ENCODE data around the gene RPTOR.

The RPTOR gene

DNA sequence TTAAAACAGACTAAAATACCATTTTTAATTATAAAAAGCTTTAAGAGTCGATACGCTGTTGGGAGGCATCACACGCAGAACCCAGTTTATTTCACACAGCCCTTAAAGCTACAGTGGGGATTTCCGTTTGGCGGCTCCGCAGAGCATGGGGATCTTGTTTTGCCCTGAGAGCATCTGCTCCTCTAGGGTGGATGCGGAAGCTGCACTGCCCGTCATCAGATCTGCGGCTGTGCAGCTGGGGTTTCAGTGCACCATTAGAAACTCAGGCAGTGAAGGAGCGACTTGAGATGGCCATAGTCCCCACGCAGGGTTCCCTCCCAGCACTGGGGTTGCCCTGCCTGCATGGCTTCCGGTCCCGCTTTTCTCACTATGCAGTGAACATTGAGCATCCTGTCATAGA lies 384.8 kb downstream of the RPTOR start:
- DNase-seq (ENCODE audit: low spot score): no peak

DNA sequence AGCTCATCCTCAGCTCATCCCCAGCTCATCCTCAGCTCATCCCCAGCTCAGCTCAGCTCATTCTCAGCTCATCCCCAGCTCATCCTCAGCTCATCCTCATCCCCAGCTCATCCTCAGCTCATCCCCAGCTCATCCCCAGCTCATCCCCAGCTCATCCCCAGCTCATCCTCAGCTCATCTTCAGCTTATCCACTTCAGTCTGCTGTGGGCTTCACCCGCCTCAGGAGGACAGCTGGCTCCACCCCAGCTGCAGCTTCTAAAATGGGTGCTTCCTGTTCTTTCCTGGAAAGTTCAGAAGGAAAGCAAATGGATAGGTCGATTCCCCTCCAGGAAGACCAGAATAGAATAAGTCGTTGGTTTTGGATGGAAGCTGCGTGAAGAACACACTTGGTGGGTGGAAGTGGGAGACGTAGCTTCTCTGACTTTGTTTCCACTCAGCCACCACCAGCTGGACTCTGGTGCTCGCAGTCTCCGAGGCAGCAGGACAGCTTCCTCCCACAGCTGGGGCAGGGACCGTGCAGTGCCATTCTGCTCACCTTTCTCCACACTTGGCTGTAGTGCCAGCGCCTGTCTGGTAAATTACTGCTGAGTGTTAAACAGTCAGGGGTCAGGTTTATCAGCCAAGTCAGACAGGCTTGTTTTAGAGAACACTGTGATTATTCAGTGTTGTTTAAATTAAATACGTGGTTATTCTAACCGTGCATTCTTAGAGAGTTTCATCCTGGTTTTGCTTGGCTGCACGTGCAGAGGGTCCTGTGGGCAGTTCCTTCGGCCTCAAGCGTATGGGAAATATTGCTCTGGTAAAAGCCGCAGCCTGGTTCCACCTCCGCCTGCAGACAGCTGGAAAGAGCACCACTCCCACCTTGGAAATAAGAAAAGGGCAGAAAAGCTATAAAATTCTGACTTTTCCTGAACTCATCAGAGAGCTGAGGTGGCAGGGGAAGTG lies 386.0 kb downstream of the RPTOR start:
- DNase-seq (ENCODE audit: low spot score): no peak

DNA sequence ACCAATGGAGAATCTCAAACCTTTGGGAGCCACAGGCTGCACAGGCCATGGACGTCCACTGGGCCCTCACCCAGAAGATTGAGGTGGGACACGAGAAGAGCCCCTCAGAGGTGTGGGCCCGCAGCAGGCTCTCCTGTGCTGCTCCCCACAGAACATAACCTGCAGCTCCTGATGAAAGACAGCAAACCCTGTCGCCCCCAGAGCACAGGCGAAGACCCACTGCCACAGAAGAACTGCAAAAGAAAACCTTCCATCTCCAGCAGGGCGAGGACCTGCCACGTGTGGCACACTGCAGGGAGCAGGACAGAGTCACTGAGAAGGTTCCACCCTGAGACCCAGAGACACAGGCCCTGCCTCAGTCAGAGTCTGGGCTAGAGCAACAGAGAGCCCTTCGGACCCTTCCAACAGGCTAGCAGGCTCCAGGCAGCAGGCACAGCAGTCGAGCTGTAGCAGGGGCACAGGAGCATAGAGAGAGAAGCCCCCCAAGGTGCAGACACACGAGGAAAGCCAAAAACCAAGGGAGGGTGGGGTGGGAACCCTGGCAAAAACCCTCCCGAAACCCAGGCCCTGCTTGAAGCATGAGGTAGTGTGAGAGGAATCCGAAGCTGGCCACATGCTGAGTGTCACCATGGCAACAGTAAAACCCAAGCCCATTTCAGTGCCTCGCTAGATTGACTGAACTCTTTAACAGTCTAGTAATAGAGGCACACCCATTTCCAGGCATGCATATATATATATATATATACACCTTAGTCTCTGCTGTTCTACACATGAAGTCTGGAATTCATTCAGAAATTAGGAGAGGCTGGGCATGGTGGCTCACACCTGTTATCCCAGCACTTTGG lies 387.0 kb downstream of the RPTOR start:
- peak; percentile 93 for DNase-seq (ENCODE audit: low spot score)

DNA sequence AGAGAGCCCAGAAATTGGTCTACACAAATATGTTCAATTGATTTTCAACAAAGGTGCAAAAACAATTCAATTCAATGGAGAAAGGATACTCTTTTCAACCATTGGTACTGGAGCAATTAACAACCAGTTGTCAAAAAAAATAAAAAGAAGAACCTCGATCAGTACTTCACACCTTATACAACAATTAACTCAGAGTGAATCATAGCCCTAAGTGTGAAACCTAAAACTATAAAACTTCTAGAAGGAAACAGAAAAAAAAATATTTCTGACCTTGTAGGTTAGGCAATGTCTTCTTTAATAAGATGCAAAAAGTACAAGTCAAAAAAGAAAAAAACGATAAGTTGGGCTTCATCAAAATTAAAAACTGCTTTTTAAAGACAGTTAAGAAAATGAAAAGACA lies 390.9 kb downstream of the RPTOR start:
- no peak for DNase-seq (ENCODE audit: low spot score)

DNA sequence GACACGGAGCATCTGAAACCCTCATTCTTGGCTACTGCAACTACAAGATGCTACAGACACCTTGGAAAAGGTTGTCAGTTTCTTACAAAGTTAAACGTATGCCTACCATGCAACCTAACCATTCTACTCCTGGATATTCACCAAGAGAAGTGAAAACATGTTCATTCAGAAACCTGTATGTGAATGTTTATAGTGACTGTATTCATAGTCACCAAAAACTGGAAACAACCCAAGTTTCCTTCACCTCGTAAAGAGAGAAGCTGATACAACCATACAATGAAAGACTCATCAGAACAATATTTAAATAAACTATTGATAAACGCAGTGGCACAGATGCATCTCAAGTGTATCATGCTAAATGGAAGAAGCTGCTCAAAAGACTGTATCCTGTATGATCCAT lies 391.6 kb downstream of the RPTOR start:
- no peak for DNase-seq (ENCODE audit: low spot score)

DNA sequence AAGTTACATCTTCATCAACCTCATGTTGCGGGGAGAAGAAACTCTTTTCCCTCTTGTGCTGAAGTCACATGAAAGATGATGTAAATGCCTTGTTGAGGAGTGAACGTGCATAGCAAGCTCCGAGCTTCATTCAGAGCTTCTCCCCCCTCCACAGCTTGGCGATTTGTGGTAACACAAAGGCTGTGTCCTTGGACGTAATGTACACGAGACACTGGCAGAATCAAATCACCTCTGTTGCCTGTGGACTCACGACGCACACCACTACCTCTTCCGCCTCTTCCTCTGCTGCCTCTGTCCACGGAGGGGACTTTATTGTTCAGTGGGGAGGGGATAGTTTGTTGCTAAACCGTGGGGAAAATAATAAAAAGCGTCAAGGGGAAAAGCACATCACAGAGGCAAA lies 392.1 kb downstream of the RPTOR start:
- no peak for DNase-seq (ENCODE audit: low spot score)

DNA sequence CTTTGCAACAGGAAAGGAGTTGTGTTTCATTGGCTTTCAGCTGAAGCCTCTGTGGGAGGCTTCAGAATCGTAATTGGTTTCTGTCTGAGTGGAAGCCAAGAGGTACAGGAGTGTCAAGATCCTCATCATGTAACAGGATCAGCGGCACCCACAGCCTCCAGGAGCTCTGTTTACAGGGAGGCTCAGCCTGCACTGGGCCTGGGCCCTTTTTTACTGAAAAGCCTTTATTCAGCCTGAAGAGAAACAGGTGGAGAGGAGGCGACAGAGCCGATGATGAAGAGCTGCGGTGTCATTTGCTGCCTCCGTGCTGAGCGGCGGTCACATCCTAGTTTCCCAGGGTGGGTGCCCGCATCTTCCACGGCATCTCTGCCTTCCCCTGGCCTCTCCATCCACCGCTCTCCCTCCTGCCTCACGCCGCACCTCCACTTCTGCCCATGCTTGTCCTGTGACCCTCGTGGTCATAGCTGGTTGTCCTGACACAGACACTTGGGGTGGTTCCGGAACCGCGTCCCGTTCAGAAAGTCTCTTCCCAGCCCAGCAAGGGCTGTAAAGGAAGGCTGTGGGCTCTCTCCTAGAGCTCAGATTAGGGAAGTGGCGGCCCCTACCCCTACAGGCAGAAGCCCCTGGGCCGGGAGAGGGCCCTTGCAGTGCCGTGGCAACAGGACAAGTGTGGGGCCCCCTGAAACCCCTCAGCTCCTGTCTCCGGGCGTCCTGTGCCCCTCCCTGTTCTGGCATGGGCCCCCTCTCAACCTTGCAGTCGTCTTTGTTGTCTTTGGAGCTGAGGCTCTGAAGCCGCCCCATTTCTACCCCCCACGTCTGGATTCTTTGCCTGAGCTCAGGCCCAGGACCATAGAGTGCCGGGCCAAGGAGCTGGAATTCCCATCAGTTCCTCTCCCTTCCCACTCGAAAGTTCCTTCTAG lies 393.1 kb downstream of the RPTOR start:
- DNase-seq (ENCODE audit: low spot score): no peak

DNA sequence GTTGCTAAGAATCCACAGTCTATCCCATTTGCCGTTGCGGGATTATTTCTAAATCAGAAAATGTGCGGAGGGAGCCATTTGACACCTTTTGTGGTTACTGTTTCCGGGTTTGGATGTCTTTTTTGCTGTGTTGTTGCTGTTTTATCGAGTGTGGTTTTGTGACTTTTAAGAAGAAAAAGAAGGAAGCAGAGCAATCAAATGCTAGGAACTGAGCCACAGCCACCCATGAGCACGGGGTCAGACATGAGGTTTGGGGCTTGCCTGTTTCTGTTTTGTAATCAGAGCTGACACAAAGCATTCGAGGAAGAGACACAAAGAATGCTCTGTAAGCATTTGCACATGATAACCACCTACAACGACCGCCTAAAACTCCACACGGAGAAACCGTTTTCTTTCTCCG lies 393.9 kb downstream of the RPTOR start:
- no peak for DNase-seq (ENCODE audit: low spot score)

DNA sequence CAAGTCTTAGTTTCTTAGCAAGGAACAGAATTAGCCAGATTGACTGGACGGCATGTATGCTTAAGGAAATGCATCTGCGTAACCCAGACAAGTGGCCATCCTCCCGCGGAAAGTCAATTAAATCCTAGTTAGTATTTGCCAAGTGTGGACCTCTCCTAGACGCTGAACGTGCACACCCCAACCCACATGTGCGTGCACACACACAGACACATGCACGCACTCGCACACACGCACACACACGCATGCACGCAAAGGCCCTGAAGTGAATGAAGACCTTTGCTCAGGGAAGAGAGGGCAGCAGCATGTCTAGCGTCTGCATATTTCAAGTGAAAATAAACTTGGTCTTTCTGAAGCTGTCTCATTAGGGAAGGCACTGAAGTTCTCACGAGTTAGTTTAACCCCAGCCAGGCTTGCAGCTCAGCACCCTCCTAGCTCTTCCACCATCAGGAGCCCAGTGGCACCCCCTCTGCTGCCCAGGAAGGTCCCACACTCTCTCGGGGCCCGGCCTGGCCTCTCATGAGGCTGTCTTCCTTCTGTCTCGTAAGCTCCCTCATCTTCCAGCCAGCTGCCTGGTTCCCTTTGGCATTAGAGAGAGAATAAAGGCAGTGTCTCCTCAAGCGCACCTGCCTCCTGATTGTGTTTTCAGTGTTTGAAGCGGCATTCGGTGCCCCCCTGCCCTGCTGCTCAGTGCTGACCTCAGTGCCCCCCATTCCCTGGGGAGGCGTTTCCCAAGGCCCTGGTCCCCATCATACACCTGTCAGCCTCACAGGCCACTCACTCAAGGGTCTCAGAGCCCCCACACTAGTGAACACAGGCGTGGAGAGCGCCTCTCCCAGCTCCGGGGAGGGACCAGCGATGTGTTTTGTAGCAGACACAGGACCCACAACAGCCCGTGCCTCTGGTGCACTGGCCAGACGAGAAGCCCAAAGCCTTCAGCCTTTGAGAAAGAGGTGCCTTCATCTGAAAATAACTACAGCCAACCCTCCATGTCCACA lies 394.8 kb downstream of the RPTOR start:
- DNase-seq (ENCODE audit: low spot score): no peak

DNA sequence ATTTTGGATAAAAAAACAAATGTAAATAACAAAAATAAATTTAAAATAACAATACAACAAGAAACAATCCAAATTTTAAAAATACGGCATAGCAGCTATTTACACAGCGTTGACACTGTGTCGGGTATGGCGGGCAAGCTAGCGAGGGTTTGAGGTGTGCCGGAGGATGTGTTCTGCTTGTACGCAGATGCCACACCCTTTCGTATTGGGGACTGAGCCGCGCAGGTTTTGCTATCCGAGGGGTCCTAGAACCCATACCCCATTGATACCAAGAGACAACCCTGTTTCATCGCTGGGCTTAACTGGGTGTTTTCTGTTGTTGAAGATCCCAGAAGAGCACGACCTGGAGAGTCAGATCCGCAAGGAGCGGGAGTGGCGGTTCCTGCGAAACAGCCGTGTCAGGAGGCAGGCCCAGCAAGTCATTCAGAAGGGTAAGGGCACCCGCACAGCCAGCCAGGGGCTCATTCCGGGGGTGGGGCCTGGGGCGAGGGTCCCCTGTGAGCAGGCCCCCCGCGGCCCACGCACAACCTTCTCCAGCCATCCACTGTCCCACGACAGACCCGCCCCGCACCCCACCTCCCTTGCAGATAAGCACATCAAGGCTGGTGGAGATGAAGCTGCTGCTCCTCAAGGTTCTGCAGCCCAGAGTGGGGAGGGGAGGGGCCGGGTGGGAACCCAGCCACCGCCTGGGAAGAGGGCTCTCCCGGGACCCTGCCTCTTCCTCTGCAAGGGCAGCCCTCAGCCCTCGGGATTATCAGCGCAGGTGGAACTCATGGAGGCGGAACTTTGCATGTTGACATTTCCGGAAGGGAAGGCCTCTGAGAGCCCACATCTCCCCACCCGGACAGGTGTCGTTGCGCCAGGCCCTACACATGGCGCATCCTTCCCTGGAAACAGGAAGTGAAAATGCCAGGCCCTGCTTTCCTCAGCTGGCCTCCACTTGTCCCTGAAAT lies 395.8 kb downstream of the RPTOR start:
- no peak for DNase-seq (ENCODE audit: low spot score)

DNA sequence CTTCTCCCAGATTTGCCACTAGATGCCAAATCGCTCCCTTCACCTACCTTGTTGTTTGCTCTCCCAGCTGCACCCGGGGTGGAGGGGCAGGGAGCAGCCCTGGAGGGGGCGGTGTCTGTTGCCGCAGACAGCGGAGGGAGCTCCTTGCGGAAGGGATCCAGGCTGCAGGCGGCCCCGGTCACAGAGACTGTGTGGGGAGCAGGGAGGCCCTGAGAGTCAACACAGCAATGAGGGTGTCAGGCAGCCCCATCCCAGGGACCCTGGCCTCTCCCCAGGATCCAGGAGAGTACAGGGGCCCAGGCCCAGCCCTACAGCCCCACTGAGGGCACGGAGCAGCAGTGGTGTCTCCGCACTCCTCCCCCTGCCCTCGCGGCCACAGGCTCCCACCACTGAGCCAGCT lies 396.5 kb downstream of the RPTOR start:
- DNase-seq (ENCODE audit: low spot score): no peak

DNA sequence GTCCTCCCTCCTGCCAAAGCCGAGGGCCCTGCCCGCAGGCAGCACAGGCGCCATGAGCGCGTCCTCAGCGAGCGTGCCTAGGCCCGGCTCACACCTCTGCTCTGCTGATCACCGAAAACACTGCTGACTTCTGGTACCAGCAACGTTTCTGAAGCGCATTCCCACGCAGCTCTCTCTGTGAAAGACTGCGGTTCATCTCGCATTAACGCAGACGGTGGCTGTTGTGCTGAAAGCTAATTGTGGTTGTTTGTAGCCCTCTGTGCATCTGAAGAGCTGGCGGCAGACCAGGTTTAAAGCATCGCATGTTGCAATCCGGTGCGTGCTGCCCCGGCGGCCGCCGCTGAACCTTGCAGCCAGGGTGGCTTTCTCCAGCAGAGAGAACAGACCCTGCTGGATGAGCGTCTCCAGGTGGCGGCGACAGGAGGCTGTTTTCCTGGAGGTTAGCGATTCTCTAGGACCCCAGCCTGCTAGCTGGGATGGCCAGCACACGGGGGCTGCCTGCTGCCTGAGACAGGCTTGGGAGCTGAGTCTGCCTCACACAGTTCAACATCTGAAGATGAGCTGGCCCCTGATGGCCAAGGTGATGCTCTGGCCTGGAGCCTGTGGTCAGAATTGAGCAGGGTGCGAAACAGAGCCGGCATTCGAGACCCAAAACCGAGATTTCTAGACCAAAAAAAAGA lies 397.2 kb downstream of the RPTOR start:
- DNase-seq (ENCODE audit: low spot score): no peak

DNA sequence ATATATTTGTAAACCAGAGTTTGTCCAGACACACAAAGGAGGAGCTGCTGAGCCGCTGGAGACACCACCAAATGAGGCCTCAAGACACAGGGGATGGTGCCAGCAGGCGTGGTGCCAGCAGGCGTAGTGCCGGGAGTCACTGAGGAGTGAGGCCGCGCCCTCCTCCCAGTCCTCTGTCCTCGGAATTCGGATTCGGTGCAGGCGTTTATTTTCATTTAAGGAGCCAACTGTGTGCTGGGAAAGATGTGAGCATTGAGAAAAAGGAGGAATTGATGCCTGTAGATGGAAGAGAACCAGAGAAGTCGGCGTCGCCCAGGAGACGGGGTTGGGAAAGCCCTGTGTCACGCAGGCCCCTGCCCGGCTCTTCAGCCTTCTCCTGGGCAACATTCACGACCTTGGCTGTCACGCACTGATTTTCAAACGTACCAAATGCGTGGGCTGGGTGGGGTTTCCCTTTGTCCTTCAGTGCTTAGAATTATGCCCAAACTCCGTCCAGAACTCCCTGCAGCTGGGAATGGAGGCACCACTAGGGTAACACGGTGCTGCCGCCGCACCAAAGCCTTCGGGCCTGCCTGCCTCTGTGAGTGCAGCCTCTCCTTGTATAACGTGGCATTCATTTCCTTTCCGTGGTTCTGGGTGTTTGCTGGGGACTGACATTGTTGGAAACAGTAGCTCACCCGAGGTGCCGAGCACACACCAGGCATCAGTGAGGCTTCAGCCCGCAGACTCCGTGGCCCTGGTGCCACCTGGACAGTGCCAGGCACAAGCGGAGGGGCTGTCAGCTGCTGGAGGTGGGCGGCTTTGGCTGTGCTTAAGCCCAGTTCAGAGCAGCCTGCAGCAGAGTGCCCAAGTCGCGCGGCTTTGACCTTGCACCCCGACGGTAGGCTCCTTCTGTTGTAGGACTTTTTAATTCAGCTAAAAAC lies 398.0 kb downstream of the RPTOR start:
- DNase-seq (ENCODE audit: low spot score): peak; percentile 94

DNA sequence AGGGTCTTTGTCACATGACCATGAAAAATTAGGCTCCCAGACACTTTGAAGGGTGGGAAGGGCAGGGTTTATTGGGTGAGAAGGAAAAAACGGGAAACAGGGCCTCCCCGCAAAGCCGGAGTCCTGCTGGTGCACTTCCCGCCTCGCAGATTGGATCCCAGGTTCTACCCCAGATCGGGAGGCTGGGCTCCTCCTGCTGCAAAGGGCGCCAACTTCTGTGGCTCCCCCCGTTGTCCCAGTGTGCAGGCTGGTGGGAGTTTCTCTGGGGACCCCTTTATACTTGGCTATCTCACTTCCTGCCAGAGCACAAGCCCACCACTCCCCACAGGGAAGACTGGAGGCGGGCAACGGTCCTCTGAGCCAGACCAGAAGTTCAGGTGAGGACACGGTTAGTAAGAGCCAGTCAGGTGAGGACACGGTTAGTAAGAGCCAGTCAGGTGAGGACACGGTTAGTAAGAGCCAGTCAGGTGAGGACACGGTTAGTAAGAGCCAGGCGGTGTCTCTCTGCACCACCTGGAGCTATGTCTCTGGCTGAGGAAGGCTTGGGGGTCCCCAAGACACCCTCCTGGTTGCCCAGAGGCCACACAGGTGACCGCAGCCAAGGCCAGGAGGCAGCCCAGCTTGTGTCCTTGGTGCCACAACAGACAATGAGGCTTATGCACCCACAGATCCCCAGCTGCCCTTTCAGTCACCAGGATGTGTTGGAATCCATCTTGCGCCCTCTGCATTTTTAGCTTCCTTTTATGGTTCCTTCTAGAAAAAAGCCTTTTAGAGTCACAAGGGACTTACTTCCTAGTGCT lies 398.9 kb downstream of the RPTOR start:
- no peak for DNase-seq (ENCODE audit: low spot score)

DNA sequence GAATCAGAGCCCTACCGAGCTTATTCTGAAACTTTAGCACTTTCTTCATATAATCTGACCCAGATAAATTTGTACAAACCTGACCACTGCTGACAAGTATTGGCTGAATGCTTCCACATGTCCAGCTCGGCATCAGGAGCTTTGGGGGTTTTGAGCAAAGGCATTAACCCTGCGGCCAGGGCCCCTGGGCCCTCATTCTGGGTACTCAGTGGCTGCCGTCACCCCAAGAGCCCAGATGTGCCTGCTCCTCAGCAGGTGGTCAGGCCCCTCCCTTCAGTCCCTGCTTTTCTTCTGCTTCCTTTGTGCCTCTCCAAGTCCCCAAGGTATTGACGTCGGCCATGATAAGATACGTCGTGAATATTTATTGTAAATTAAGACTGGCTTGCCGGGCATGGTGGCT lies 399.7 kb downstream of the RPTOR start:
- no peak for DNase-seq (ENCODE audit: low spot score)

DNA sequence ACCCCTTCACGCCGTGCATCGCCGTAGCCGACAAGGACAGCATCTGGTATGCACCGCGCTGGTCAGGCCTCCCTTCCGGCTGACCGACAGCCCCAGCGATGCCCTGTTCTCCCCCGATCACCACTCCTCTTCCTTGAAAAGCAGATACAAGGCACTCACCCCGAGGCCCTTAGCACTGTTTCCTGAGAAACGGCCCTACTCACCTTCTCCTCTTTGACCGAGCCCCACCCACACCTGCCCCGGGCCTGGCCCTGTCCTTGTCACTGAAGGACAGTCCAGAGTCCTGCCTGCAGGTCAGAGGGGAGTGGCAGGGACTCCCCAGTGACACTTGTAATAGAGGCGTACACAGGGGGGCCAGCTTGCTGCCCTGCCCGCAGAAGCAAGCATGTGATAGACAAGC lies 401.1 kb downstream of the RPTOR start:
- no peak for DNase-seq (ENCODE audit: low spot score)

DNA sequence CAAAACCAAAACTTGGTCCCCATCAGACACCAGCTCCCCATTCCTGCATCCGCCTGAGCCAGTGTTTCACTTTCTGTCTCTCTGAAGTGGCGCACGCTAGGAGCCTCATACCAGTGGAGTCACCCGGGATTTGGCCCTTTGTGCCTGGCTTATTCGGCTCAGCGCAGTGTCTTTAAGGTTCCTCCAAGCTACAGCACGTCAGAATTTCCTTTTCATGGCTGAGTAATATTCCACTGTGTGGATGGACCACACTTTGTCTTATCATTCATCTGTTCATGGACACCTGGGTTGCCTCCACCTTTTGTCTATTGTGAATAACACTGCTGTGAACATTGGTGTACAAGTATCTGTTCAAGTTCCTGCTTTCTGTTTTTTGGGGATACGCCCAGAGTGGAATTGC lies 401.8 kb downstream of the RPTOR start:
- DNase-seq (ENCODE audit: low spot score): no peak
